SHP77 treated with DMSO at 0.1 percent for 48 hours (cell line): Measurements from ENCODE around the gene RIC8B.

Source experiments
- DNase-seq: peaks from one replicate; lab custom pipeline; 2025; lab: John Stamatoyannopoulos, UW

Gene RIC8B

DNA sequence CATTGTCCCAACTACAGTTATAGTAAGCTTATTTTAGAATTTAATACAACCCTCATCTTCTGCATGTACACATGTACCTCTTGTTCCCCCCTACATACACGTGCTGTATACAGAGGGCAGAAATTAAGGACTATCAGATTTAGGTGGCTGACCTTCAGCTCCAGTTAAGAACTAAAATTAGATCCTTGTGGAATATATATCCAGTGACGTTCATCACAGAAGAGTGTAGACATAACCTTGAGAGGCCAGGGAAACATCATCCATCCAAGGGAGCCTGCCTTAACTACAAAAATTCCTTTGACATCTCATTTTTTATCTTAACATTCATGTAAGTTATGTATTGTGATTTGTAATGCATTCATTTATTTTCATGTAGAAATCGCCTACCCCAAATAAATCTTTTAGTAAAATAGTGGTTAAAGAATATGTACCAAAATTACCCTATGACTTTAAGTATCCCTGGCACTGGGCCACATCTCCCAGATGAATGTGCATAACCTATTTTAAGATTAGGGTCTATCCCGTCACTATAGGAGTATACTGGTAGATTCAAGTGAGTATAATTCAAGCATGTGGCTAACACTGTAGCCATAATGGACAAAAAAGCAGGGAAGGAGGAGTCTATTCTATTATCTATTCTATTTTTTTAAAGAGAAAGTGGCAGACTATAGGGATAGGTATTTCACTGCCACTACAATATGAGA, 27.5 kb downstream of the RIC8B start:
- DNase-seq: no peak

GRCh38 chr12:106804668-106805067, 30.2 kb downstream of the RIC8B start:
- no peak for DNase-seq

DNA sequence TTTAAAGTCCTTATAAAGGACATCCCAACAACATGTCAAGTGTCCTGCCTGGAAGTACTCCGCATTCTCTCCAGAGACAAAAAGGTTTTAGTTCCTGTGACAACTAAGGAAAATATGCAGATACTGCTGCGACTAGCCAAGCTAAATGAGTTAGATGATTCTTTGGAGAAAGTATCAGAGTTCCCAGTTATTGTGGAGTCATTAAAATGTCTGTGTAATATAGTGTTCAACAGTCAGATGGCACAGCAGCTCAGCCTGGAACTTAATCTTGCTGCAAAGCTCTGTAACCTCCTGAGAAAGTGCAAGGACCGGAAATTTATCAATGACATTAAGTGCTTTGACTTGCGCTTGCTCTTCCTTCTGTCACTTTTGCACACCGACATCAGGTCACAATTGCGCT, 40.2 kb downstream of the RIC8B start:
- DNase-seq: no peak

DNA sequence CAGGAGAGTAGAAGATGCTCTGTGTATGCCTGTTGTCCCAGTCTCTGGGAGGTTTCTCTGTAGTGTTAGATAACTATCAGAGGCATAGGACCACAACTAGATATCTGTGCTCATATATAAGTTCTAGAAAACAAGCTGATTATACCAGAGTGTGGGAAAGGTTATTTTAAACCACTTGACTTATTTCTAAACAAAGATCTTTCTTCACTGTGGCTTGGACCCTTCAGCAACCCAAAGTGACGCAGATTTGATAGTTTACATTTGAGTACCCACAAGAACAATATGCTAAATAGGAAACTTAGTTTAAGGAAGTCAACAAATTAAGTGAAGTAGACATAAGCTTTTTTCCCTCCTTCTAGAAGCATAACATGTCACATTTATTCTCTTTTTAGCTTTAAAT, 41.3 kb downstream of the RIC8B start:
- no peak for DNase-seq

- no peak for DNase-seq
These were observed 41.7 kb downstream of the RIC8B start for GRCh38 chr12:106816231-106816630.

DNA sequence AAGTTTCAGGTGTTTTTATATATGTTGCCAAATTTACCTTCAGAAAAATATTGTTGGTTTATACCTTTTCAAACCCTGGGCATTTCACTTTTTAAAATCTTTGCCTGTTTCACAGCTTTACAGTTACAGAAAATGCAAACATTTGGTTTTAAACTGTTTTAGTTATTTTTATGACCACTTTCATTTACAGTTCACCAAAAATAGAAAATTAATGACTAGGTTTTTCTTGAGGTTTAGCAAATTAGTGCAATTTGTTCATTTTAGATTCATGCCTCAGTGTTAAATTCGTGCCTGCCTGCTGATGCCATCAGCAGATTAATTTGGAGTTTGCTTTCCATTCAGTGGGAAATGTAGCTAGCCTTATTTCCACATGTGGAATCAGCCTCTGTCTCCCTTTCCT, 45.5 kb downstream of the RIC8B start:
- no peak for DNase-seq

- no peak for DNase-seq
These were observed 57.2 kb downstream of the RIC8B start for GRCh38 chr12:106831699-106832098.

DNA sequence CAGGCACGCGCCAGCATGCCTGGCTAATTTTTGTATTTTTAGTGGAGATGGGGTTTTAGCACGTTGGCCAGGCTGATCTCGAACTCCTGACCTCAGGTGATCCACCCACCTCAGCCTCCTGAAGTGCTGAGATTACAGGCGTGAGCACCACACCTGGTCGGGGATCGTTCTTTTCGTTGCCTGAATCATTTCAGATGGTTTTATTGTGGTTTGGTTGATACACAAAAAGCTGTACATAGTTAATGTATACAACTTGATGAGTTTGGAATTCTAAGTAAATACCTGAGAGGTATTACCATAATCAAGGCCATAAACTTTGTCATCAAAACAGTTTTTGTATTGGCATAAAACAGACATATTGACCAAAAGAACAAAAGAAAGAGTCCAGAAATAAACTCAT, 63.3 kb downstream of the RIC8B start:
- DNase-seq: no peak

DNA sequence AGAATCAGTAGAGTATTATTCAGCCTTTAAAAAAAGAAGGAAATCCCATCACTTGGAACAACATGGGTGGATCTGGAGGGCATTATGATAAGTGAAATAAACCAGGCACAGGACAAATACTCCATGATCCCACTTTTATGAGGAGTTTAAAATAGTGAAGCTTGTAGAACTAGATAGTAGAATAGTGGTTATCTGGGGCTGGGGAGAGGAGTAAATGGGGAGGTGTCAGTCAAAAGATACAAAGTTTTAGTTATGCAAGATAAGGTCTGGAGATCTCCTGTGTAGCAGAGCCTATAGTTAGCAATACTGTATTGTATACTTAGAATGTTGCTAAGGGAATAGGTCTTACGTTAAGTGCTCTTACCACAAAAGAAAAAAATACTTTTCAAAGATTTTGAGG, 64.9 kb downstream of the RIC8B start:
- no peak for DNase-seq

- DNase-seq: no peak
These were observed 65.8 kb downstream of the RIC8B start for GRCh38 chr12:106840243-106840642.

DNA sequence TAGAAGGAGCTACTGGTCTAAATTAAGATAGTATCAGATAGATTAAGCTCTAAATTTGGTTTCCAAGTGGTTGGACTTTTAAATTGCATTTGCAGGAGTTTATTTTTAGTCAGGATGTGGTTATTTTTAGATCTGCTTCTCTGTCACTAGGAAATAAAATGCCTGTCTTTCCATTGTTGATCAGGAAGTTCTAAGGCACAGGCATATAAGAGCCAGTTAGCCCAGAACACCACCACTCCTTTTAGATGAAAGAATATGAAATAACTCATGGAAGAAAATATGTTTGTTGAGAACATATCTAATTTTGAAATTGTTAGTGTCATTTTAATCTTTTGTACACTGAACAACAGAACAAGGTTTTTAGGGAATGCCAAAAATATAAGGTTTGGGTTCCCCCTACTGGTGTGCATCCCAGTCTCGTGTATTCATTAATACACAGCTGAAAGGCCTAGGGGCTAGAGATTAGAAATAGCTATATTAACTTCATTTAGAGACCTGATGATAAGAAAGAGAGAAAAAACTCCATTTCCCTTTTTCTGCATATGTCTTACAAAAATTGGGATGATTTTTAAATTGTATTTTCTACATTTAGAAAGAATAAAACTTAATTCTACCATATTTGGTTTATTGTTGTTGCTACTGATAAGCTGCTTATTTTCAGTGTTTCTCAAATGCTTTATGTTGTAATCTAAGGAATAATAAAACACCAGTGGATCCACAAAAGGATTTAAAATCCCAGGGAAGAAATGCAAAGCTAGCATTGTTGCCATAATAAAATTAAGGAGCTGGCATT, 67.2 kb downstream of the RIC8B start:
- DNase-seq: peak; percentile 16

GRCh38 chr12:106845902-106846301, 71.4 kb downstream of the RIC8B start:
- DNase-seq: no peak

GRCh38 chr12:106847861-106848260, 73.4 kb downstream of the RIC8B start:
- DNase-seq: no peak

DNA sequence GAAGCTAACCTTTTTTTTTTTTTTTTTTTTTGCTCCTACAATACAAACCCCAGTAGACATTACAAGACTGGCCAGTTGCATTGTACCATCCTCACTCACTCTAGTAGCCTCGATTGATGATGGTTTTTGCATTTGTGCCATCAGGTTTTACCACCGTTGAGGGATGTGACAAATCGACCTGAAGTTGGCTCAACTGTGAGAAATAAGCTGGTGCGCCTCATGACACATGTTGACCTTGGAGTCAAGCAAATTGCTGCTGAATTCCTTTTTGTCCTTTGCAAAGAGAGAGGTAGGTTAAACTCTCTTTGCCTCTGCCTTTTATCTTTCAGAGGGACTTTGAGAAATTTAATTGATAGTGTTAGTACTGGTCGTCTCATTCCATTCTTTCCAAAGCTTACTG, 76.8 kb downstream of the RIC8B start:
- no peak for DNase-seq

- DNase-seq: no peak
These were observed 80.2 kb downstream of the RIC8B start for GRCh38 chr12:106854723-106855122.

DNA sequence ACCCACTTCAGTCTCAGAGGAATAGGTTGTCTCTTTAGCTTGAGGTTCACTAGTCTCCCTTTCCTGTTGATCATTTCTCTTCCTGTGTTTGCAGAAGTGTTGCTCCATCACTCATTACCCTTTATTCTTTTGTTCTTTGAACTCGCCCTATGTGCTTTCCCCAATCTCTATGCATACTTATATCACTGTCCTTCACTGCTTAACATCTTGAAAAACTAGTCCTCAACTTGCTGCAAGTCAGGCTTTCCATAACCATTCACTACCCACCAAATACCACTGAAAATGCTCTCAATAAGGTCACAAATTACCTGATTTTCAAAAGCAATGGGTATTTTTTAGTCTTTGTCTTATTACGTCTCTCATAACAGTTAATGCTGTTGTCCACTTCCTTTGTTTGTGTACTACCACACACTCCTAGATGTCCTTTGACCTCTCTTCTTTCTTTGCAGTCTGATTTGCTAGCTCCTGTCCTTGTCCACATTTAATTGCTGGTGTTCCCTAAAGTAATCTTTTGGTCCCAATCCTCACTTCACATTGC, 80.8 kb downstream of the RIC8B start:
- no peak for DNase-seq

GRCh38 chr12:106861984-106862916, 87.8 kb downstream of the RIC8B start:
- no peak for DNase-seq

DNA sequence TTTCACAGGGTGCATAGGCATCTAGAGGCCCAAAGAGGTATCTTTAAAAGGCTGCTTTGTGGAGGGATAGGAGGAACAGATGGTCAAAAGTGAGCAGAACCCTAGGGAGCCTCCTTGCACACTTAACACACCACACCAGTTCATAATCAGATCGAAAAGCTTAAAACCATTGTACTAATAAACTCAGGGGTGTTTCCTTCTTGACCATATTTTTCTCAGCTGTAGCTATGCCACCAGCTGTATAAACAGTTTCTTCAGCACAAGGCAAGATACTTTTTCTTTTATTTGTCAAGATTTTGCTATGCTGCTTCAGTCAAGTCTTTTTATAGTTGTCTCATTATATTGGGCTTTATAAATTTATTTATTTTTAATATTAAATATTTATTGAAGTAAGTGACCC, 88.7 kb downstream of the RIC8B start:
- DNase-seq: no peak

DNA sequence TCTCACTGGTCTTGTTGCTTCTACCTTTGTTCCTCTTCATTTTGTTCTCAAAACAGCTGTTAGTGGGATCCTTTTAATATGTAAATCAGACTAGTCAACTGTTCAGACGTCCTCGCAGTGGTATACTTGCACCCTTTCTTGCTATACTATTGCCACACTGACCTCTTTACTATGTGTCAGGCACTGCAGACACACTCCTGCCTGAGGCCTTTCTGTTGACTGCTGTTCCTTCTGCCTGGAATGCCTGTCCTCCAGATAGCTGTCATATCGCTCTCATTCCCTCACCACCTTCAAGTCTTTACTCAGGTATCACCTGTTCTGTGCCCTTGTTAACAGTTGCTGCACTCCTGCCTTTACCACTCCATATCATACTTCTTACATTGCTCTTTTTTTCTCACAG, 91.2 kb downstream of the RIC8B start:
- no peak for DNase-seq

DNA sequence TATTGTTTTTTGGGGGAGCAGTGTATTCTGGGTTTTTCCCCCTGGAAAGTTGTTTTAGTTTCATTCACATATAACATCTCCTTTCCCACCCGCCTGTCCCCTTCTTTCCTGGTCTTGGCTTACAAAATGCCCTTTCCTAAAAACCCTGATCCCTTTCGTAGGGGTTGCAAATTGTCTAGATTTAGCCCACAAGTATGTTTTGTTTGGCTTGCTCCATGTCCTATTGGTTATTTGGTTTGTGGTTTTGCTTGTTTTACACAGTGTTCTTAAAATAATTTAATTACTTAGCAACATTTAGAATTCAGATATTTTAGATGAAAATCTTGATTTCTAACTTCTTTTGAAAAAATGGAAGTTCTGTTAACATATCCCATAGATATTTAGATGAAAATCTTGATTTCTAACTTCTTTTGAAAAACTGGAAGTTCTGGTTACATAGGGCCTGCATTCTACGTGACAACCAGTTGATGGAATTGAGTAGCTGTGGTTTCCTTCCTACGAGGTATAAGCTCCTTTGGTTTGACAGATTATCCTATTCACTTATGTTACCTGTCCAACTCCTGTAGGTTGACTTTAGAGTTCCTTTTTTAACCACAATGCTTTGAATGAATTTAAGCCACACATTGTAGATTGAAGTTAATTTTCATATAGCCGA, 92.1 kb downstream of the RIC8B start:
- no peak for DNase-seq

DNA sequence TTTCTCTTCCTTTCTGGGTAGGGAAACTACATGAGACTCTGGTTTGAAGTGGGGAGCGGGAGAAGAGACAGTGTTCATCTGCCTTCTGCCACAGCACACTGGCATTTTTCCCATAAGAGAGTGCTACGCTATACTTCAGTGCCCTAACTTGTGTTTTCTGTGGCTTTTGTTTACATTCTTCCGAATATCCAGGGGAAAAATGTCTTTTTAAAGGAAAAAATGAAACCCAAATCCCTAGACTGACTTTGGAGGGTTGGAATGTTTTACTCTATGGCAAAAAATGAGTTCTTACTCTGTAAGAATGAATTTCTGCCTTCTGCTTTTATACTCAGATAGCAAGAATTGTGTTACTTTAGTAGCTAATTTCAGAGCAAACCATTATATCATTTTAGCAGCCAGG, 93.2 kb downstream of the RIC8B start:
- no peak for DNase-seq
